Mammary epithelial cell (primary cell): ENCODE measurements around the gene VWA8.

Source experiments
- EZH2 ChIP-seq: IDR thresholded peaks from 2 replicates; pipeline ENCODE4 v1.6.1; 2012; ENCODE audit warnings: low read length, inconsistent platforms, borderline replicate concordance
- TF ChIP-seq, protein P1 (sequence below), 2 donors: IDR thresholded peaks in 1 of 2; conservative IDR thresholded peaks in 1 of 2; 2 replicates each; pipeline ENCODE4 v1.5.1; 2011 to 2012; ENCODE audit warnings: inconsistent platforms in 2 of 2, low read length in 2 of 2, mild to moderate bottlenecking in 2 of 2, control low read depth in 1 of 2, low read depth in 1 of 2; ENCODE audit not compliant: insufficient read depth in 1 of 2; ENCODE audit errors: extremely low read depth in 1 of 2

DNA sequence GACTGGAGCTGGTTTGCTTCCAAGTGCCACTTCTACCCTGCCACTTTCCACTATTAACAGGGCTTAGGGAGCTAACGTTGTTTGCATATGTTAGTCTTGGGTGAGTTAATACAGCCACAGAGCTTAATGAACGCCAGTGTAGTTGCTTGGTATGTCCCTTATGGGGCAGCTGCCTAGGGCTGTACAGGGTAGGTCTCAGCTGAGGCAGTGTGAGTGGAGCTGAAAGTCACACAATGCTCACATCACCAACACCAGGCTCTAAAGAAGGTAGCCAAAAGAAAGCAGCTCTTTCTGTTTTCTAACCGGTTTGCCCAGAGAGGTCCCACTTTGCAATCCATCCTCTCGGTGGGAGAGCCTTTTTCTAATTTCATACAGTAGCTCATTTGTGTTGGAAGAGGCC is 317.4 kb downstream of the VWA8 start:
- TF ChIP-seq, protein P1, sequence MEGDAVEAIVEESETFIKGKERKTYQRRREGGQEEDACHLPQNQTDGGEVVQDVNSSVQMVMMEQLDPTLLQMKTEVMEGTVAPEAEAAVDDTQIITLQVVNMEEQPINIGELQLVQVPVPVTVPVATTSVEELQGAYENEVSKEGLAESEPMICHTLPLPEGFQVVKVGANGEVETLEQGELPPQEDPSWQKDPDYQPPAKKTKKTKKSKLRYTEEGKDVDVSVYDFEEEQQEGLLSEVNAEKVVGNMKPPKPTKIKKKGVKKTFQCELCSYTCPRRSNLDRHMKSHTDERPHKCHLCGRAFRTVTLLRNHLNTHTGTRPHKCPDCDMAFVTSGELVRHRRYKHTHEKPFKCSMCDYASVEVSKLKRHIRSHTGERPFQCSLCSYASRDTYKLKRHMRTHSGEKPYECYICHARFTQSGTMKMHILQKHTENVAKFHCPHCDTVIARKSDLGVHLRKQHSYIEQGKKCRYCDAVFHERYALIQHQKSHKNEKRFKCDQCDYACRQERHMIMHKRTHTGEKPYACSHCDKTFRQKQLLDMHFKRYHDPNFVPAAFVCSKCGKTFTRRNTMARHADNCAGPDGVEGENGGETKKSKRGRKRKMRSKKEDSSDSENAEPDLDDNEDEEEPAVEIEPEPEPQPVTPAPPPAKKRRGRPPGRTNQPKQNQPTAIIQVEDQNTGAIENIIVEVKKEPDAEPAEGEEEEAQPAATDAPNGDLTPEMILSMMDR (conservative IDR thresholded peaks at IDR 0.05 in 1 of 2, IDR thresholded peaks at IDR 0.05 in 1 of 2; ENCODE audit: extremely low read depth in 1 of 2, insufficient read depth in 1 of 2, low read depth in 1 of 2, low read length in 2 of 2): no peak
- no peak for TF ChIP-seq EZH2
